Measurements from ENCODE around the gene DUSP6. TPM values are rescaled to one million over a fixed set of nuclear protein-coding genes. Genes with fewer than 3 reads are reported as not detected.

DUSP6 gene
- total and polyA plus RNA-seq, 2 of the 13 experiments (the other 11 are each of a cell fraction or from before 2014, with no cell fraction given) = 40.9 to 161 TPM

GRCh38 chr12:89401433-89402058 is 49.2 kb upstream of the DUSP6 start:
- no TSS peak for BruUV-seq (replicated peaks)
- ATAC-seq = peak; percentile 63
- POLR2A ChIA-PET = interaction anchor here (0.7 kb wide), 1 partner anchor 22 kb away, joined by 4 read pairs; no protein-coding TSS in a partner anchor
- TF ChIP-seq CENPT (CRISPR knock-in tag; IDR thresholded peaks at IDR 0.05; ENCODE audit: low read depth) = no peak
- TF ChIP-seq HNF4A (CRISPR knock-in tag; IDR thresholded peaks at IDR 0.05) = peak; percentile 23; the same call in 1 of the 2 replicates
- TF ChIP-seq, protein P1, sequence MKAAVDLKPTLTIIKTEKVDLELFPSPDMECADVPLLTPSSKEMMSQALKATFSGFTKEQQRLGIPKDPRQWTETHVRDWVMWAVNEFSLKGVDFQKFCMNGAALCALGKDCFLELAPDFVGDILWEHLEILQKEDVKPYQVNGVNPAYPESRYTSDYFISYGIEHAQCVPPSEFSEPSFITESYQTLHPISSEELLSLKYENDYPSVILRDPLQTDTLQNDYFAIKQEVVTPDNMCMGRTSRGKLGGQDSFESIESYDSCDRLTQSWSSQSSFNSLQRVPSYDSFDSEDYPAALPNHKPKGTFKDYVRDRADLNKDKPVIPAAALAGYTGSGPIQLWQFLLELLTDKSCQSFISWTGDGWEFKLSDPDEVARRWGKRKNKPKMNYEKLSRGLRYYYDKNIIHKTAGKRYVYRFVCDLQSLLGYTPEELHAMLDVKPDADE (CRISPR knock-in tag; IDR thresholded peaks at IDR 0.05) = no peak
- TF ChIP-seq SNRNP70 (IDR thresholded peaks at IDR 0.05; ENCODE audit: low read depth, low read length) = no peak
- no peak for TF ChIP-seq CBX1 (IDR thresholded peaks at IDR 0.05; ENCODE audit: low read depth)
- peak; percentile 27; the same call in 1 of the 2 replicates for TF ChIP-seq SOX5 (CRISPR knock-in tag; IDR thresholded peaks at IDR 0.05; ENCODE audit: borderline replicate concordance)
- TF ChIP-seq ARID4A (CRISPR knock-in tag; IDR thresholded peaks at IDR 0.05; ENCODE audit: borderline replicate concordance) = no peak
- no peak for TF ChIP-seq ZNF878 (CRISPR knock-in tag; IDR thresholded peaks at IDR 0.05)
- no peak for TF ChIP-seq RBM39 (IDR thresholded peaks at IDR 0.05; ENCODE audit: low read depth, low read length, poor library complexity, severe bottlenecking)
- TF ChIP-seq, protein P2, sequence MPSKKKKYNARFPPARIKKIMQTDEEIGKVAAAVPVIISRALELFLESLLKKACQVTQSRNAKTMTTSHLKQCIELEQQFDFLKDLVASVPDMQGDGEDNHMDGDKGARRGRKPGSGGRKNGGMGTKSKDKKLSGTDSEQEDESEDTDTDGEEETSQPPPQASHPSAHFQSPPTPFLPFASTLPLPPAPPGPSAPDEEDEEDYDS (CRISPR knock-in tag; IDR thresholded peaks at IDR 0.05) = no peak
- TF ChIP-seq ZNF34 (CRISPR knock-in tag; IDR thresholded peaks at IDR 0.05; ENCODE audit: borderline replicate concordance) = no peak
- TF ChIP-seq TMF1 (CRISPR knock-in tag; IDR thresholded peaks at IDR 0.05; ENCODE audit: low read depth) = no peak
- TF ChIP-seq ZNF720 (CRISPR knock-in tag; IDR thresholded peaks at IDR 0.05) = no peak
- no peak for TF ChIP-seq FOXJ3 (CRISPR knock-in tag; IDR thresholded peaks at IDR 0.05; ENCODE audit: borderline replicate concordance)
- TF ChIP-seq HMGXB4 (CRISPR knock-in tag; IDR thresholded peaks at IDR 0.05; ENCODE audit: borderline replicate concordance in 1 of 2, low read depth in 1 of 2) = no peak
- no peak for TF ChIP-seq LBX2 (CRISPR knock-in tag; IDR thresholded peaks at IDR 0.05; ENCODE audit: borderline replicate concordance)

More at GRCh38 chr12:89401433-89402058, 49.2 kb upstream of the DUSP6 start:
- H3K27me3 ChIP-seq (ENCODE audit: control insufficient read depth in 1 of 2, insufficient read depth in 2 of 2, low read length in 2 of 2) = no peaks in the 10 kb centered on the region
- CTCF ChIA-PET (ENCODE audit: low intra/inter-chr PET ratio, low total read pairs) = no interaction called here
- no peaks in the 10 kb centered on the region for H4K20me1 ChIP-seq (ENCODE audit: insufficient read depth, low read length)
- no peak overlapping the region for H3K4me2 ChIP-seq (ENCODE audit: low read depth, low read length)
- WGBS (ENCODE audit: low lambda C conversion rate) = 17% methylated on average over 3 of the region's 3 CpGs
- DNase-seq (ENCODE audit: low spot score) (no peak), FAIRE-seq (no peak)
- H3K36me3 ChIP-seq (replicated peaks in 1 of 2; ENCODE audit: control insufficient read depth in 1 of 2, insufficient read depth in 2 of 2, low read length in 2 of 2) = no peaks in the 10 kb centered on the region
- no peaks in the 10 kb centered on the region for H3K79me2 ChIP-seq (ENCODE audit: insufficient read depth, low read length)
- in situ Hi-C loops (cut with HindIII; ENCODE audit: extremely low pct_ligation_motif_present, low pct_unique_long_range_greater_than_20kb) = no loop called here
- peak overlapping the region; percentile 25 for H3K27ac ChIP-seq (ENCODE audit: extremely low read length, insufficient read depth, low read length)
- no peaks in the 10 kb centered on the region for H3K9me3 ChIP-seq (ENCODE audit: low read length)
- peaks cover 24% of the 10 kb centered on the region for H3K4me1 ChIP-seq (ENCODE audit: insufficient read depth, low read length)
- intact Hi-C loops (cut with micrococcal nuclease; ENCODE audit: unreplicated experiment) = no loop called here
- no peak overlapping the region for H3K9ac ChIP-seq (ENCODE audit: insufficient read depth, low read depth, low read length)
- no peak overlapping the region for H2AFZ ChIP-seq (ENCODE audit: low read length)
- H3K4me3 ChIP-seq (replicated peaks in 1 of 3; ENCODE audit: insufficient read depth in 1 of 3, low read depth in 2 of 3, low read length in 3 of 3) = no peak overlapping the region
